Endothelial cell (in vitro differentiated cells): ENCODE data around the gene ABCC6. TPM values are rescaled to one million over a fixed set of nuclear protein-coding genes. Genes with fewer than 3 reads are reported as not detected.

Source experiments
- DNase-seq: peaks from one replicate; pipeline ENCODE4 v3.0.0; 2021; ENCODE audit warnings: low spot score
- H3K27ac Mint-ChIP-seq: one replicate; pipeline ENCODE4 v1.8.0; 2021; ENCODE audit warnings: mixed read lengths, inconsistent platforms; ENCODE audit not compliant: unreplicated experiment
- H3K27me3 Mint-ChIP-seq: one replicate; pipeline ENCODE4 v1.8.0; 2021; ENCODE audit warnings: mild to moderate bottlenecking, moderate library complexity, mixed read lengths, inconsistent platforms; ENCODE audit not compliant: unreplicated experiment
- H3K36me3 Mint-ChIP-seq: one replicate; pipeline ENCODE4 v1.8.0; 2021; ENCODE audit warnings: mild to moderate bottlenecking, low read depth, mixed read lengths, inconsistent platforms; ENCODE audit not compliant: unreplicated experiment
- H3K4me1 Mint-ChIP-seq: one replicate; pipeline ENCODE4 v1.8.0; 2021; ENCODE audit warnings: mild to moderate bottlenecking, mixed read lengths, inconsistent platforms; ENCODE audit not compliant: unreplicated experiment
- H3K4me3 Mint-ChIP-seq: one replicate; pipeline ENCODE4 v1.8.0; 2021; ENCODE audit warnings: mild to moderate bottlenecking, mixed read lengths, inconsistent platforms; ENCODE audit not compliant: unreplicated experiment
- H3K9me3 Mint-ChIP-seq: one replicate; pipeline ENCODE4 v1.8.0; 2021; ENCODE audit warnings: mixed read lengths, inconsistent platforms; ENCODE audit not compliant: unreplicated experiment
- CTCF ChIP-seq: fragments of 200-600 bp; sonication (generic); IDR thresholded peaks from one replicate; pipeline ENCODE4 v1.5.0; 2021; ENCODE audit warnings: antibody characterized with exemption; ENCODE audit not compliant: unreplicated experiment
- total RNA-seq: library from RNA; stranded (reverse); fragmentation: NEBNext Ultra II Directional; extraction: Animal tissue kit (Norgen Biotek cat#: 25700); gene quantifications from one replicate; pipeline ENCODE4 v1.2.1, GENCODE V29; 2021; ENCODE audit not compliant: unreplicated experiment

Gene ABCC6
- total RNA-seq, 1 donor from 2014 or later: 0.36 TPM

GRCh38 chr16:16099320-16099719 is 124.0 kb downstream of the ABCC6 start:
- Mint-ChIP-seq H3K36me3 (peaks cover 18% of the 10 kb centered on the region), H3K4me1 (peaks cover 8% of the 10 kb centered on the region)

More at GRCh38 chr16:16099320-16099719, 124.0 kb downstream of the ABCC6 start:
- no peaks in the 10 kb centered on the region for H3K27me3 Mint-ChIP-seq
- no peaks in the 10 kb centered on the region for H3K9me3 Mint-ChIP-seq
- H3K27ac Mint-ChIP-seq: no peak overlapping the region
- TF ChIP-seq CTCF: no peak
- no peak for DNase-seq
- no peak overlapping the region for H3K4me3 Mint-ChIP-seq

Other genes starting within 250 kb of the ABCC6 start
- gene NOMO3, start 9.0 kb upstream of the ABCC6 start, total RNA-seq: 38.9 TPM
- 5.8 TPM for gene NPIPA7, start 155.6 kb upstream of the ABCC6 start, total RNA-seq